Osteocyte (in vitro differentiated cells): ENCODE measurements around the gene CARF. TPM values are rescaled to one million over a fixed set of nuclear protein-coding genes. Genes with fewer than 3 reads are reported as not detected.
A peak's percentile ranks its signal among the peaks of the same experiment; 100 is the strongest.

Source experiments
- DNase-seq: peaks from one replicate; pipeline ENCODE4 v3.0.0; 2021; ENCODE audit warnings: mixed read lengths; ENCODE audit not compliant: unreplicated experiment; ENCODE audit errors: extremely low spot score
- H3K27ac Mint-ChIP-seq: one replicate; pipeline ENCODE4 v1.8.0; 2021; ENCODE audit warnings: mild to moderate bottlenecking, mixed read lengths; ENCODE audit not compliant: unreplicated experiment
- H3K27me3 Mint-ChIP-seq: one replicate; pipeline ENCODE4 v1.8.0; 2021; ENCODE audit warnings: mixed read lengths; ENCODE audit not compliant: unreplicated experiment
- H3K36me3 Mint-ChIP-seq: one replicate; pipeline ENCODE4 v1.8.0; 2021; ENCODE audit warnings: mixed read lengths; ENCODE audit not compliant: unreplicated experiment
- H3K4me1 Mint-ChIP-seq: one replicate; pipeline ENCODE4 v1.8.0; 2021; ENCODE audit warnings: mixed read lengths; ENCODE audit not compliant: unreplicated experiment
- H3K4me3 Mint-ChIP-seq: one replicate; pipeline ENCODE4 v1.8.0; 2021; ENCODE audit warnings: mild to moderate bottlenecking, moderate library complexity, mixed read lengths; ENCODE audit not compliant: unreplicated experiment
- H3K9me3 Mint-ChIP-seq: one replicate; pipeline ENCODE4 v1.8.0; 2021; ENCODE audit warnings: mixed read lengths; ENCODE audit not compliant: unreplicated experiment
- CTCF ChIP-seq: fragments of 200-600 bp; sonication (generic); IDR thresholded peaks from 2 replicates; pipeline ENCODE4 v1.5.0; 2021; ENCODE audit warnings: antibody characterized with exemption, mild to moderate bottlenecking, moderate library complexity
- long read RNA-seq: library from polyadenylated mRNA; unstranded; transcript quantifications from one replicate; pipeline ENCODE4 v2.0.0, GENCODE V29; 2021
- total RNA-seq: library from RNA; stranded (reverse); gene quantifications from 2 replicates; pipeline ENCODE4 v1.2.1, GENCODE V29; 2021

The CARF gene
- 16.6 and 17.0 TPM in 2 replicates for total RNA-seq
- long read RNA-seq, full-length matches to known transcripts: 14 of 41 reads
- long read RNA-seq, partial matches to known transcripts: 6 of 41 reads
- long read RNA-seq, other reads (novel, unspliced or antisense): 21 of 41 reads

GRCh38 chr2:202911512-202912341 lies at the start of gene CARF, which contains the start of gene WDR12:
CARF (plus strand) TSS chr2:202912275; CDS start chr2:202941903, 29,628 bp downstream.
WDR12 (minus strand) TSS chr2:202911673; CDS start chr2:202911476, 197 bp downstream.
- DNase-seq: peak; percentile 96
- Mint-ChIP-seq H3K36me3 (no peaks in the 10 kb centered on the region), H3K27ac (peak within 1 kb of the TSS; percentile 98), H3K4me1 (peaks cover 21% of the 10 kb centered on the region), H3K9me3 (no peaks in the 10 kb centered on the region), H3K4me3 (peak within 1 kb of the TSS; percentile 98), H3K27me3 (no peaks in the 10 kb centered on the region)
- TF ChIP-seq CTCF: no peak

GRCh38 chr2:202870431-202871299 lies 41.4 kb upstream of the CARF start:
- no peaks in the 10 kb centered on the region for H3K36me3 Mint-ChIP-seq
- peaks cover 10% of the 10 kb centered on the region for H3K4me1 Mint-ChIP-seq
- H3K9me3 Mint-ChIP-seq: no peaks in the 10 kb centered on the region
- peak; percentile 87 for DNase-seq
- H3K27me3 Mint-ChIP-seq: no peaks in the 10 kb centered on the region
- H3K27ac Mint-ChIP-seq: peak overlapping the region; percentile 91
- peak; percentile 75 for TF ChIP-seq CTCF
- H3K4me3 Mint-ChIP-seq: peak overlapping the region; percentile 89

GRCh38 chr2:202871300-202872141 lies 40.6 kb upstream of the CARF start, which contains the start of gene ICA1L:
ICA1L (minus strand) TSS chr2:202871766; CDS start chr2:202829009, 42,757 bp downstream.
- Mint-ChIP-seq H3K4me3 (peak within 1 kb of the TSS; percentile 89), H3K36me3 (no peaks in the 10 kb centered on the region), H3K9me3 (no peaks in the 10 kb centered on the region), H3K4me1 (peaks cover 10% of the 10 kb centered on the region), H3K27me3 (no peaks in the 10 kb centered on the region), H3K27ac (peak within 1 kb of the TSS; percentile 91)
- DNase-seq: peak; percentile 91
- no peak for TF ChIP-seq CTCF

GRCh38 chr2:202877699-202878098 lies 34.4 kb upstream of the CARF start:
- Mint-ChIP-seq H3K36me3 (peaks cover 9% of the 10 kb centered on the region), H3K27me3 (no peaks in the 10 kb centered on the region), H3K4me3 (no peak overlapping the region), H3K4me1 (no peaks in the 10 kb centered on the region), H3K9me3 (no peaks in the 10 kb centered on the region), H3K27ac (no peak overlapping the region)
- TF ChIP-seq CTCF: no peak
- DNase-seq: no peak
